A549 (cell line): Measurements from ENCODE around the gene ANKRD9.

Source experiments
- CTCF ChIP-seq: fragments of >200 bp; sonication (Bioruptor Twin); formaldehyde crosslinking; IDR thresholded peaks from 3 replicates; pipeline ENCODE4 v1.5.1; 2016
- EHMT2 ChIP-seq: fragments of 200-600 bp; sonication (generic); IDR thresholded peaks from 2 replicates; pipeline ENCODE4 v1.6.1; 2016; ENCODE audit warnings: antibody characterized with exemption, low read depth, mild to moderate bottlenecking, moderate library complexity
- ELK1 ChIP-seq: fragments of 150-350 bp; IDR thresholded peaks from 2 replicates; pipeline ENCODE4 v1.6.1; 2014; ENCODE audit warnings: low read depth, mild to moderate bottlenecking, low read length
- JUNB ChIP-seq: fragments of >200 bp; sonication (Bioruptor Twin); formaldehyde crosslinking; IDR thresholded peaks from 2 replicates; pipeline ENCODE4 v1.6.1; 2016
- MAX ChIP-seq: IDR thresholded peaks from 2 replicates; pipeline ENCODE4 v1.6.1; 2012
- PHF8 ChIP-seq: fragments of 200-600 bp; sonication (generic); IDR thresholded peaks from 2 replicates; pipeline ENCODE4 v1.6.1; 2016; ENCODE audit warnings: low read depth, mild to moderate bottlenecking, antibody characterized with exemption, moderate library complexity, borderline replicate concordance
- POLR2A ChIP-seq: IDR thresholded peaks from 2 replicates; pipeline ENCODE4 v1.6.1; 2012; ENCODE audit warnings: mild to moderate bottlenecking, low read length
- POLR2AphosphoS2 ChIP-seq: conservative IDR thresholded peaks from 2 replicates; pipeline ENCODE4 v1.6.1; 2012; ENCODE audit warnings: low read length, improper control_type of control experiment, inconsistent platforms
- REST ChIP-seq: fragments of 200-600 bp; sonication (generic); IDR thresholded peaks from 2 replicates; pipeline ENCODE4 v1.6.1; 2016; ENCODE audit warnings: antibody characterized with exemption, mild to moderate bottlenecking, moderate library complexity
- RFX5 ChIP-seq: fragments of 450-650 bp; IDR thresholded peaks from 2 replicates; pipeline ENCODE4 v1.7.1; 2014; ENCODE audit warnings: antibody characterized with exemption, mild to moderate bottlenecking, moderate library complexity
- USF2 ChIP-seq: fragments of 450-650 bp; IDR thresholded peaks from 2 replicates; pipeline ENCODE4 v1.6.1; 2014; ENCODE audit warnings: antibody characterized with exemption

GRCh38 chr14:102472791-102473150, 36.8 kb downstream of the ANKRD9 start:
- no peak for TF ChIP-seq CTCF
- TF ChIP-seq ELK1: no peak
- TF ChIP-seq JUNB: no peak
- TF ChIP-seq RFX5: no peak
- TF ChIP-seq POLR2A: no peak
- TF ChIP-seq MAX: no peak
- no peak for TF ChIP-seq EHMT2
- no peak for TF ChIP-seq USF2
- TF ChIP-seq PHF8: no peak
- TF ChIP-seq POLR2AphosphoS2: no peak
- TF ChIP-seq REST: no peak
